Activated naive CD4-positive, alpha-beta T cell treated with Interleukin-2 at 50 U/mL for 16 hours (primary cell): ENCODE data around the gene HOXC10.
A peak's percentile ranks its signal among the peaks of the same experiment; 100 is the strongest.

ENCODE experiments used
- DNase-seq: peaks from one replicate; pipeline ENCODE4 v3.0.0-alpha.2; 2020

The HOXC10 gene

GRCh38 chr12:54030889-54031471 lies 46.0 kb downstream of the HOXC10 start:
- DNase-seq = no peak

GRCh38 chr12:54031480-54031879 lies 46.5 kb downstream of the HOXC10 start:
- no peak for DNase-seq

- no peak for DNase-seq
Observed at GRCh38 chr12:54032086-54032619, 47.2 kb downstream of the HOXC10 start.

GRCh38 chr12:54032627-54033100 lies 47.7 kb downstream of the HOXC10 start, which contains the start of gene HOXC5:
HOXC5 (plus strand) TSS chr12:54033050; CDS start chr12:54033123, 73 bp downstream.
- peak; percentile 51 for DNase-seq

- no peak for DNase-seq
Observed at GRCh38 chr12:54033106-54033979, 48.4 kb downstream of the HOXC10 start.

GRCh38 chr12:54033980-54034784 lies 49.2 kb downstream of the HOXC10 start:
- DNase-seq = no peak

GRCh38 chr12:54034785-54035310 lies 49.9 kb downstream of the HOXC10 start:
- DNase-seq = no peak

- no peak for DNase-seq
Observed at GRCh38 chr12:54035568-54036264, 50.8 kb downstream of the HOXC10 start.

- no peak for DNase-seq
Observed at GRCh38 chr12:54036620-54037359, 51.8 kb downstream of the HOXC10 start.

- DNase-seq = no peak
Observed at GRCh38 chr12:54037360-54038283, 52.7 kb downstream of the HOXC10 start.

- no peak for DNase-seq
Observed at GRCh38 chr12:54038284-54038870, 53.4 kb downstream of the HOXC10 start.

GRCh38 chr12:54038871-54039414 lies 54.0 kb downstream of the HOXC10 start:
- no peak for DNase-seq

GRCh38 chr12:54039417-54040147 lies 54.6 kb downstream of the HOXC10 start:
- DNase-seq = no peak
